8988T (cell line): ENCODE measurements around the gene PLEKHG4B.
"Not testable (repeated sequence)": the region's sequence is repeated elsewhere in the genome, so short reads cannot be mapped to it uniquely, and the experiment has no call there.

Experiments used
- DNase-seq: peaks from one replicate; pipeline ENCODE4 v3.0.0; 2011

PLEKHG4B gene

GRCh38 chr5:233426-233825 lies 141.5 kb downstream of the PLEKHG4B start:
- not testable (repeated sequence) for DNase-seq

GRCh38 chr5:234450-234849 lies 142.5 kb downstream of the PLEKHG4B start:
- no peak for DNase-seq

- not testable (repeated sequence) for DNase-seq
These were observed 143.6 kb downstream of the PLEKHG4B start for GRCh38 chr5:235527-235926.

- DNase-seq, result not testable (repeated sequence)
These were observed 146.0 kb downstream of the PLEKHG4B start for GRCh38 chr5:237931-238330.
